GM12892 (cell line): Measurements from ENCODE around the gene LRP10.

Experiments used
- POLR2A ChIP-seq: IDR thresholded peaks from 2 replicates; pipeline ENCODE4 v1.6.1; 2011; ENCODE audit warnings: low read depth, low read length, control low read depth
- POLR2AphosphoS5 ChIP-seq: IDR thresholded peaks from 2 replicates; pipeline ENCODE4 v1.6.1; 2011; ENCODE audit warnings: low read depth, low read length, control low read depth
- TAF1 ChIP-seq: IDR thresholded peaks from 2 replicates; pipeline ENCODE4 v1.6.1; 2011; ENCODE audit warnings: low read depth, mild to moderate bottlenecking, control low read depth, low read length, borderline replicate concordance

- TF ChIP-seq POLR2A (no peak), TAF1 (no peak), POLR2AphosphoS5 (no peak)
Observed at GRCh38 chr14:22929961-22930364, 58.4 kb downstream of the LRP10 start.
